Measurements from ENCODE around the gene PLA2G3.
"Not testable (repeated sequence)": the region's sequence is repeated elsewhere in the genome, so short reads cannot be mapped to it uniquely, and the experiment has no call there.

The PLA2G3 gene

DNA sequence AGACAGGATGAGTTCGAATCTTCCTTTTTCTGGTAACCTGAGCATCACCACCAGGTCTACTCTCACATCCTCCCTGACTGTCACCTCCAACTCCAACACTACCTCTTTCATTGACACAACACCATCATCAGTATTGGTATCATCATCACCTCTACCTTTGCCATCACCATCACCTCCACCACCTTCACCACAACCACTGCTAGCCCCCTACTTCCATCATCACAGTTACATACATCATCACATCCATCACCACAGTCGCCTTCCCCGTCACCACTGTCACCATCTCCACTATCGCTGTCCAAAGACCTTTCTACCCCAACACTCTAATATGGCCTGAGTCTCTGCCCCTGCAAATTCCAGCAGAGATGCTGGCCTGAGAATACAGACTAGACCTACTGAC lies 18.9 kb downstream of the PLA2G3 start:
- no peak for DNase-seq

GRCh38 chr22:31120642-31121041 lies 19.7 kb downstream of the PLA2G3 start:
- DNase-seq, result no peak

- no peak for DNase-seq
Observed at GRCh38 chr22:31120230-31120629, 20.1 kb downstream of the PLA2G3 start.

DNA sequence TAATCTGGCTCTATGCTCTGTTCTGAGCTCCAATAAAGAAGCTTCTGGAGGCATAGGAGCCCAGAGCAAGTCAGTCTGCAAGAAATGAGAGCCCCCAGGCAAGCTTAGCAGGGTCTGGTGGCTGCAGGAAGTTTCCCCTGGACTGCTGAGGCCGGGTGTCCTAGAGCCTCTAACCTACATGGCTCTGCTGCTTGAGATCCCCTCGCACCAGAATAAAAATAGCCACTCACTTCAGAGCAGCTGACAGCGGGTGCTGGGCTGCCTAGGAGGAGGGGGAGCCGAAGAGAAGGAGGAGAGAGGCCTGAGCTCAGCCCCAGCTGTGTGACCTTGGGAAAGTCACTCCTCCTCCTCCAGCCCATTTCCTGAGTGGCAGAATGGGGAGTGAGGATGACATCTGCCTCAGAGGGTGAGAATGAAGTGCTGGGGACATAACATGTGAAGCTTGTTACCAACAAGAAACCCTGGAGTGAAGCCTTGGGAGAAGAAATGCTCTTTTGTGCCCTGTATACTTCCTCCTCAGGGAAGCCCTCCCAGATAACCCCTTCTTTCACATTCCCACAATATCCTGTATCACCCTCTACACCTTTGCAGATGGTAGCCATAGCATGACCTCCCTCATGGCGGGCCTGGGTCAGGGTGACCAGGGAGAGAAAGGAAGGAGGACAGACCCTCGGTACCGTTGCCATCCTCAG lies 21.1 kb downstream of the PLA2G3 start:
- DNase-seq, result no peak

DNA sequence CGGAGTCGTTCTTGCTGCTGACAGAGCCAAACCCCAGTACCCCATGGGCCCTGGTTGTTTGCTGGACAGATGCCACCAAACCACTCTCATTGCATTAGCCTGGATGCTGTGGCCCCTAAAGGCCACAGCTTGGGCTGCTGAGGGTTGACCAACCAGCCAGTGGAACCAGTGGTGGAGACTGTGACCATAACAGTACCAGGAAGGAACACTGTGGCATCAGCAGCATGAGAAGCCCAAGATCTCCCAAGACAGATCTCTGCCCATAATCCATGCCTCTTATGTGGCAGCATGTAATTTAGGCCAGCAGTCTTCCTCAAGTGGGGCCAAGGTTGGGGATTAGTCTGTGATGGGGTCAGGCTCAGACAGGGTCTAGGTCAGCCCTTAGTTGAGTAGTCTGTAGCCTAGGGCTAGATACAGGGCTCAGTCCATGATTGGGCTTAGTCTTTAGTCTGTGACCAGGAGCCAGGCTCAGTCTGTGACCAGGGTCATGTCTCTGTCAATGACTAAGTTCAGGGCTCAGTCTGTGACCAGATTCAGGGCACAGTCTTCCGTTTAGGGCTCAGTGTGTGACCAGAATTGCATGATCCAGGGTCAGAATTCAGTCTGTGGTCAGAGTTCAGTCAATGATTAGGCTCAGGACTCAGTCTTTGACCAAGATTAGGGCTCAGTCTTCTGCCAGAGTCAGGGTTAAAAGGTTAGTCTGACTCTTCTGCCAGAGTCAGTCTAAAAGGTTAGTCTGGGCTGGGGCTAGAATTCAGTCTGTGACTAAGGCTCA lies 22.1 kb downstream of the PLA2G3 start:
- no peak for DNase-seq

- not testable (repeated sequence) for DNase-seq
Observed at GRCh38 chr22:31112547-31113091, 27.7 kb downstream of the PLA2G3 start.

GRCh38 chr22:31107894-31108218 lies 32.5 kb downstream of the PLA2G3 start:
- no peak for DNase-seq

DNA sequence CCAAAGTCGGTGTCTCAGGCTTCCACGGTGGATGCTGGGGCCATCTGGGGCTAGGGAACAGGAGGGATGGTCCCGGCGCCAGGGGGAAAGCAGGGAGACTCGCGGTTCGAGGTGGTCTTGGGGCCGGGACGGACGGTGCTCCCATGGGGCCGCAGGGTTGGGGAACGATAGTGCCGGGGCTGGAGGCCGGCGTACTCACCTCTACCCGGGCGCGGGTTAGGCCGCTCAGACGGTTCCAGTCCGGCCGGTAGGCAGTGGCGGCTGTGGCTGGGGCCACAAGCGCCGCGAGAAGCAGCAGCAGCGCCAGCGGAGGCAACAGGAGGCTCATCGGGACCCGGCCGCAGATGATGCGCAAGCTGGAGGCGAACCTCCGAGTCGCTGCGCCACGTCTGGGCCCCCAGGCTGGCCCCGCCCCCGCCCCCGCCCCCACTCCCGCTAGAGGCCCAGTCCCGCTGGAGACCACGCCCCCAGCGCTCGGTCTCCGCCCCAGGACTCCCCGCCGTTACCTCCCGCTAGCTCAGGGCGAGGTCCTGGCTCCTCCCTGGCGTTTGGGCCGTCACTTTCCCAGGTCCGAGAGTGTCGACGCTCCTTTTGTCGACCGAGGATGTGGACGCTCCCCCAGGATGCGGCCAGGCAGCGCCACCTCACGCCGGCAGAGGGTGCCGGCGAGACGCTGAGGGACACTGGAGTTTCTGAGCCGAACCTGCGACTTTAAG lies 33.0 kb downstream of the PLA2G3 start, which contains the start of gene SELENOM:
SELENOM (minus strand) TSS at position 391 of the 716 bp plus-strand sequence; CDS start at position 328, 63 bp downstream.
- peak; percentile 90 for DNase-seq

DNA sequence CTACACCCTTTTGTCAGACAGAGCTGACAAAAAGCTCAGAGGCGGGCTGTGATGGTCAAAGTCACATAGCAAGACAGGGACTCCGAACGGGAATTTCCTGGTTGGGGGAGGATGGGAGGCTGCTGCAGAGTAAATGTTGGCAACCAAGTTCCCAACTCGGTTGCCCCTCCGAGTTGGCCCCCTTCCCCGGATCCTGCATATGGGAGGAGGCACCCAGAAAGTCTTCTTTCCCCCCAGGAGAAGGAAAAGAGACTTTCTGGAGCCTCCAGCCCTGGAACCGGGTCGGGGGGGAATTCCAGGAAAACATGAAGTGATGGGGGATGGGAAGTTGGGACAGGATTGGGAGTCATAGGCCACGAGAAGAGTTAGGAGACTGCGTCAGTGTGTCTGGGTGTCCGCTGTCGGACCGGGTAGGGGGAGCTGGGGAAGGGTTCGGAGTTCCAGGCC lies 33.6 kb downstream of the PLA2G3 start:
- DNase-seq, result no peak

GRCh38 chr22:31106001-31106571 lies 34.2 kb downstream of the PLA2G3 start:
- DNase-seq, result no peak

GRCh38 chr22:31105282-31105929 lies 34.9 kb downstream of the PLA2G3 start:
- no peak for DNase-seq

DNA sequence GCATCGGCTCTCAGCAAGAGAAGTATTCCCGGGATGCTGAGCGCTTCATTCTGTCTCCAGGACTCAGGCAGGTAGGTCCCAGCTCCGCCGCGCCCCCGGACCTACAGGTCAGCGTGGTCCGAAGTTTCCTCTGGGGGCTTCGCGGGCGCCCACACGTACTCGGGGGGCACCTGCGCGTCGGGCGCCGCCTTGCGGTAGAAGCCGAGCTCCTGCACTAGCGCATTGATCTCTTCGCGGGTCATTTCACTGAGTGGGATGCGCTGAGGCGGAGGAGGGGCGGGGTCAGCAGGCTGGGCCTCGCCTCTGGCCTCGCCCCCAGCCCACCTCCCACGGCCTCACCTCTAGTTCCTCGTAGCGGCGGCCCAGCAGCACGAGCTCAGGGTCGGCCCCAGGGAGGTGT lies 35.4 kb downstream of the PLA2G3 start:
- no peak for DNase-seq

- no peak for DNase-seq
Observed at GRCh38 chr22:31103899-31104694, 36.2 kb downstream of the PLA2G3 start.

DNA sequence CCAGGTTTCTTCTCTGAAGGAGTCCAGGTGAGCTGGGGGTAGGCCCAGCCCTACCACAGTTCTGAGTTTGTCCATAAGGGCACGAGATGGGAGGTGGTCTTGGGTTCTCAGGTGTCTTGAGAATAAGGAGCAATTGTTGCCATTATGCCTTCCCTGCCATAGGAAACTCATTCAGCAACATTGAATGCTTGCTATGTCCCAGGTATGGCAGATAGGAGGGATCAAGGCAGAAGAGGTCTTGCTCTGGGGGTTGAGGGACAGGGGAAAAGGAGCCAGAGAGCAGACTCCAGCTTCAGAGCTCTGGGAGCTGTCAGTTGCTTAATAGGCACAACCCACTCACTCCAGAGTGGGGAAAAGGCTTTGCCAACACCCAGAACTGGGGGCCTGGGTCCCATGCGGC lies 37.2 kb downstream of the PLA2G3 start:
- no peak for DNase-seq

DNA sequence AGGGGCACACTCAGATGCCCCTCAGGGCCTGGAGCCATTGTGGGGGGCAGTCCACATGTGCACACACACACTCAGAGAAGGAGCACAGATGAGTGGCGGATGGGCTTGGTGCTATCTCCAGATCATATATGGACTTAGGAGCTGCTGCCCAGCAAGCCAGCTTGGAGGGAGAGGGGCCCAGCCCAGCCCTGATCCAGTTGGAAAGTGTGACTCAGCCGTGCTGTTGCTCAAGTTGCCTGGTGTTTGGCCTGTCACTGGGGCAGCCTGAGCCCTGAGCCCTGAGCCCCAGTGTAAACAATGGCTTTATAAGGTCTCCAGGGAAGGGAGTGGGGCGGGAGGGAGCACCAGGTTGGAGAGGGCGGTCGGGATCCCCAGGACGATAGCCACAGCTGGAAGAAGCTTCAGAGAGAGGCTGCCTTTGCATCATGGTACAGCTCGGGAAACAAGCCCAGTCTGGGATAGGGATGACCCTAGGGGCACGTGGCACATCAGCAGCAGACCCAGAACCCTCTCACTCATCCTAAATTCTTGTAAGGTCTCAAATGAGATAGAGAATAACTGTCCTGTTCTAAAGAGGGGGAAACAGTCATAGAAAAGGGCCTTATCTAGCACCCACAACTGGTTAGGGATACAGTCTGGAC lies 37.7 kb downstream of the PLA2G3 start:
- DNase-seq, result no peak

DNA sequence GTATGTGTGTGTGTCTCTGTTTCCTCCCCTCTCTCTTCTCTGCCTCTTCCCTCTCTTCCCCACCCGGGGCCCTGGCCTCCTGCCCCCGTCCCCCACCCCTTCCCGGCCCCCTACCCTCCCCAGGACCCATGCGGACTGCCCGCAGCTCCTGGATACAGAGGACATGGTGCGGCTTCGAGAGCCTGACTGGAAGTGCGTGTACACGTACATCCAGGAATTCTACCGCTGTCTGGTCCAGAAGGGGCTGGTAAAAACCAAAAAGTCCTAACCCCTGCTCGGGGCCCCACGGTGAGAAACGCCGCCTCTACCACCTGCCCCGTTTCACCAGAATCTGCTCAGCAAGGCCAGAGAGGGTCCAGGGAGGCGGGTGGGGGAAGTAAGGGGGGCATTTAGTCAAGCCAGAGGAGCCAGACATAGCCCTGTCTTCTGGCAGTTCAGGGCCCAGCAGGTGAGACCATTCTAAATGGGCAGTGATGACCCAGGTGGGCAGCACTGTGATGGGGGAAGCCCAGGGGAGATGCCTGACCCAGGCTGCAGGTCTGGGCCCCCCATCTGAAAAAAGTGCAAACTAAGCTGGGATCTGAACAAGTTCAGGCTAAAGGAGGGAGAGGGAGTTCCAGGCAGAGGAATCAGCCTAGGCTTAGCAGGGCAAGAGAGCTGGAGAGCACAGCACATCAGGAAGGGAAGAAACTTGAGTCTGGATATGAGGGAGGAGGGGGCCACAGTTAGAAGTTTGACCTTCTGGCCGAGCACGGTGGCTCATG lies 39.4 kb downstream of the PLA2G3 start:
- DNase-seq, result no peak

- DNase-seq, result no peak
Observed at GRCh38 chr22:31099841-31100761, 40.2 kb downstream of the PLA2G3 start.

DNA sequence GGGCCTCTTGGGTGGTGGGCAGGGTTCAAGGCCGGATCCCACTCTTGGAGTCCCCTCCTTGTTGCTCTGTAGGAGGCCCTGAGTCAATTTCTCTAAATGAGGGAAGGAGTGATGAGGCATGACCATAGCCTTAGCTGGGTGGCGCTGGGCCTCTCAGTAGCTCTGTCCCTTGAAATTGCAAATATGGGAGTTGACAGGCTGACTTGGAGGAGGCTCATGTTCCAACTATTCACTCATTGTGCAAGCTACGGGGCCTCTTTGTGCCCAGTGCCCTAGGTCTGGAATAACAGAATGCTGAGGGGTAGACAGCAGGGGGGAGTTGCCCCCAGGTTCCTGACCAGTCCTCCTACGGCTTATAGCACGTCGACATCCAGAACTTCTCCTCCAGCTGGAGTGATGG lies 40.9 kb downstream of the PLA2G3 start:
- DNase-seq, result no peak

- DNase-seq, result no peak
Observed at GRCh38 chr22:31098632-31099110, 41.6 kb downstream of the PLA2G3 start.
